Testis (tissue), 2 donors: ENCODE measurements around the gene GLI1.

ENCODE experiments used
- CTCF ChIP-seq, 3 experiments: fragments of 450-650 bp in 2 of 3; fragments of 200-600 bp in 1 of 3; sonication (generic) in 1 of 3; IDR thresholded peaks; one replicate each; pipeline ENCODE4 v1.5.1; 2016 to 2019; ENCODE audit warnings: antibody characterized with exemption in 3 of 3, mild to moderate bottlenecking in 2 of 3, moderate library complexity in 1 of 3
- POLR2A ChIP-seq: fragments of 450-650 bp; IDR thresholded peaks from one replicate; pipeline ENCODE4 v1.6.1; 2017; ENCODE audit warnings: antibody characterized with exemption, mild to moderate bottlenecking, moderate library complexity

- TF ChIP-seq CTCF (IDR thresholded peaks at IDR 0.05): no peak
- no peak for TF ChIP-seq POLR2A
Observed at GRCh38 chr12:57441846-57442427, 17.6 kb upstream of the GLI1 start.
